GM12872 (cell line): ENCODE results near the gene CD164.

Experiments used
- CTCF ChIP-seq: IDR thresholded peaks from 3 replicates; pipeline ENCODE4 v1.5.1; 2011; ENCODE audit warnings: low read depth, mild to moderate bottlenecking, low read length, moderate library complexity; ENCODE audit not compliant: insufficient read depth

CD164 gene

GRCh38 chr6:109388265-109388664 is 6.0 kb upstream of the CD164 start:
- no peak for TF ChIP-seq CTCF

GRCh38 chr6:109383438-109383940 is 1.2 kb upstream of the CD164 start:
- no peak; the same call in 2 of the 3 replicates for TF ChIP-seq CTCF

GRCh38 chr6:109382576-109383437 is 540 bp upstream of the CD164 start:
- TF ChIP-seq CTCF = peak; percentile 55; the same call in 2 of the 3 replicates

- no peak for TF ChIP-seq CTCF
Observed at GRCh38 chr6:109381061-109381746, 1.1 kb downstream of the CD164 start.

GRCh38 chr6:109379711-109380110 is 2.6 kb downstream of the CD164 start:
- no peak for TF ChIP-seq CTCF

- no peak for TF ChIP-seq CTCF
Observed at GRCh38 chr6:109377717-109378116, 4.5 kb downstream of the CD164 start.

- TF ChIP-seq CTCF = no peak
Observed at GRCh38 chr6:109374326-109374892, 7.9 kb downstream of the CD164 start.
